Urinary bladder (tissue), 4 donors: ENCODE data around the gene GTSF1L. TPM values are rescaled to one million over a fixed set of nuclear protein-coding genes. Genes with fewer than 3 reads are reported as not detected.

ENCODE experiments used
- DNase-seq: peaks from one replicate; pipeline ENCODE4 v3.0.0-alpha.2; 2015; ENCODE audit errors: extremely low spot score
- H3K27ac ChIP-seq: one replicate; pipeline ENCODE4 v1.5.1; 2013; ENCODE audit warnings: low read depth, mild to moderate bottlenecking, moderate library complexity
- H3K36me3 ChIP-seq: one replicate; pipeline ENCODE4 v1.6.1; 2013; ENCODE audit warnings: mild to moderate bottlenecking, moderate library complexity; ENCODE audit not compliant: insufficient read depth
- H3K4me1 ChIP-seq: one replicate; pipeline ENCODE4 v1.6.1; 2013; ENCODE audit warnings: mild to moderate bottlenecking, moderate library complexity; ENCODE audit not compliant: insufficient read depth
- H3K4me3 ChIP-seq: one replicate; pipeline ENCODE4 v1.5.1; 2013; ENCODE audit warnings: low read depth, low read length
- WGBS: extraction: QIAGEN DNeasy Blood & Tissue Kit; methylation state at CpG from one replicate; pipeline ENCODE4 v1.1.7; 2013; 5-methylcytosine and 5-hydroxymethylcytosine counted together
- polyA plus RNA-seq: library from polyadenylated mRNA; stranded (reverse); fragments of 200-250 nt; gene quantifications from one replicate; pipeline ENCODE4 v1.2.3, GENCODE V29; 2013
- total RNA-seq: library from RNA; depleted of rRNA; stranded (reverse); fragments of >200 nt; gene quantifications from one replicate; pipeline ENCODE4 v1.2.3, GENCODE V29; 2014
- donor health status: healthy with polysubstance abuse.
- donor health status: healthy.

GTSF1L gene
- total and polyA plus RNA-seq, 2 donors, result not detected

- DNase-seq, result no peak
- Histone ChIP-seq H3K4me1 (no peaks in the 10 kb centered on the region), H3K4me3 (no peak overlapping the region), H3K27ac (no peak overlapping the region), H3K36me3 (no peaks in the 10 kb centered on the region)
- 36% methylated on average over 2 of the region's 2 CpGs for WGBS
These were observed 9.9 kb upstream of the GTSF1L start for GRCh38 chr20:43736588-43737158.

- no peaks in the 10 kb centered on the region for H3K4me1 ChIP-seq
- WGBS, result 74% methylated on average over 5 of the region's 5 CpGs
- no peak for DNase-seq
These were observed 5.1 kb upstream of the GTSF1L start for GRCh38 chr20:43731927-43732326.

GRCh38 chr20:43731469-43731868 is 4.7 kb upstream of the GTSF1L start:
- WGBS, result 67% methylated on average over 7 of the region's 7 CpGs
- Histone ChIP-seq H3K36me3 (no peaks in the 10 kb centered on the region), H3K27ac (no peak overlapping the region), H3K4me1 (no peaks in the 10 kb centered on the region), H3K4me3 (no peak overlapping the region)
- no peak for DNase-seq

More at GRCh38 chr20:43731927-43732326, 5.1 kb upstream of the GTSF1L start:
- H3K4me3 ChIP-seq, result no peak overlapping the region
- H3K27ac ChIP-seq, result no peak overlapping the region
- H3K36me3 ChIP-seq, result no peaks in the 10 kb centered on the region

GRCh38 chr20:43728686-43729255 is 2.0 kb upstream of the GTSF1L start:
- 87% methylated on average over 7 of the region's 7 CpGs for WGBS
- Histone ChIP-seq H3K4me1 (no peaks in the 10 kb centered on the region), H3K4me3 (no peak overlapping the region), H3K27ac (no peak overlapping the region), H3K36me3 (no peaks in the 10 kb centered on the region)
- DNase-seq, result no peak

GRCh38 chr20:43727980-43728590 is 1.3 kb upstream of the GTSF1L start:
- Histone ChIP-seq H3K4me3 (no peak overlapping the region), H3K36me3 (no peaks in the 10 kb centered on the region), H3K27ac (no peak overlapping the region), H3K4me1 (no peaks in the 10 kb centered on the region)
- WGBS, result 82% methylated on average over 1 of the region's 1 CpG
- DNase-seq, result no peak

- WGBS, result 80% methylated on average over 10 of the region's 10 CpGs
- no peak for DNase-seq
- Histone ChIP-seq H3K4me1 (no peaks in the 10 kb centered on the region), H3K4me3 (no peak overlapping the region), H3K36me3 (no peaks in the 10 kb centered on the region), H3K27ac (no peak overlapping the region)
These were observed 469 bp downstream of the GTSF1L start for GRCh38 chr20:43726333-43726732.

GRCh38 chr20:43725666-43726065 is 1.1 kb downstream of the GTSF1L start:
- no peaks in the 10 kb centered on the region for H3K36me3 ChIP-seq
- no peak overlapping the region for H3K27ac ChIP-seq
- no peaks in the 10 kb centered on the region for H3K4me1 ChIP-seq
- H3K4me3 ChIP-seq, result no peak overlapping the region
- no peak for DNase-seq
- 64% methylated on average over 2 of the region's 2 CpGs for WGBS

- 88% methylated on average over 5 of the region's 5 CpGs for WGBS
- Histone ChIP-seq H3K36me3 (no peaks in the 10 kb centered on the region), H3K4me1 (no peaks in the 10 kb centered on the region), H3K4me3 (no peak overlapping the region), H3K27ac (no peak overlapping the region)
- DNase-seq, result no peak
These were observed 2.4 kb downstream of the GTSF1L start for GRCh38 chr20:43724383-43724782.

GRCh38 chr20:43723735-43724134 is 3.1 kb downstream of the GTSF1L start:
- no peak for DNase-seq
- Histone ChIP-seq H3K36me3 (no peaks in the 10 kb centered on the region), H3K4me1 (no peaks in the 10 kb centered on the region), H3K4me3 (no peak overlapping the region), H3K27ac (no peak overlapping the region)
- WGBS, result 87% methylated on average over 3 of the region's 3 CpGs

GRCh38 chr20:43723186-43723585 is 3.6 kb downstream of the GTSF1L start:
- Histone ChIP-seq H3K36me3 (no peaks in the 10 kb centered on the region), H3K4me3 (no peak overlapping the region), H3K27ac (no peak overlapping the region), H3K4me1 (no peaks in the 10 kb centered on the region)
- WGBS, result 54% methylated on average over 4 of the region's 4 CpGs
- DNase-seq, result no peak

- Histone ChIP-seq H3K4me1 (no peaks in the 10 kb centered on the region), H3K4me3 (no peak overlapping the region), H3K36me3 (no peaks in the 10 kb centered on the region), H3K27ac (no peak overlapping the region)
- WGBS, result 63% methylated on average over 8 of the region's 8 CpGs
- no peak for DNase-seq
These were observed 4.7 kb downstream of the GTSF1L start for GRCh38 chr20:43722153-43722505.

GRCh38 chr20:43721429-43722152 is 5.2 kb downstream of the GTSF1L start:
- WGBS, result 36% methylated on average over 15 of the region's 15 CpGs
- no peak overlapping the region for H3K27ac ChIP-seq
- no peak for DNase-seq

GRCh38 chr20:43721097-43721428 is 5.7 kb downstream of the GTSF1L start:
- no peak overlapping the region for H3K27ac ChIP-seq
- no peaks in the 10 kb centered on the region for H3K4me1 ChIP-seq
- no peaks in the 10 kb centered on the region for H3K36me3 ChIP-seq
- no peak overlapping the region for H3K4me3 ChIP-seq
- WGBS, result 3% methylated on average over 2 of the region's 2 CpGs
- no peak for DNase-seq

More at GRCh38 chr20:43721429-43722152, 5.2 kb downstream of the GTSF1L start:
- no peak overlapping the region for H3K4me3 ChIP-seq
- H3K36me3 ChIP-seq, result no peaks in the 10 kb centered on the region
- no peaks in the 10 kb centered on the region for H3K4me1 ChIP-seq

GRCh38 chr20:43720007-43720406 is 6.8 kb downstream of the GTSF1L start:
- Histone ChIP-seq H3K4me1 (no peaks in the 10 kb centered on the region), H3K27ac (no peak overlapping the region), H3K4me3 (no peak overlapping the region), H3K36me3 (no peaks in the 10 kb centered on the region)
- WGBS, result 61% methylated on average over 1 of the region's 1 CpG
- no peak for DNase-seq
